HG03159 (cell line): ENCODE results near the gene CAPS2.
"Not testable (repeated sequence)": the region's sequence is repeated elsewhere in the genome, so short reads cannot be mapped to it uniquely, and the experiment has no call there.

Experiments
- ATAC-seq: cut with Tn5 transposase; IDR thresholded peaks from one replicate; pipeline ENCODE4 v1.9.1; 2021; ENCODE audit warnings: mild to moderate bottlenecking, moderate library complexity; ENCODE audit not compliant: unreplicated experiment

CAPS2 gene

DNA sequence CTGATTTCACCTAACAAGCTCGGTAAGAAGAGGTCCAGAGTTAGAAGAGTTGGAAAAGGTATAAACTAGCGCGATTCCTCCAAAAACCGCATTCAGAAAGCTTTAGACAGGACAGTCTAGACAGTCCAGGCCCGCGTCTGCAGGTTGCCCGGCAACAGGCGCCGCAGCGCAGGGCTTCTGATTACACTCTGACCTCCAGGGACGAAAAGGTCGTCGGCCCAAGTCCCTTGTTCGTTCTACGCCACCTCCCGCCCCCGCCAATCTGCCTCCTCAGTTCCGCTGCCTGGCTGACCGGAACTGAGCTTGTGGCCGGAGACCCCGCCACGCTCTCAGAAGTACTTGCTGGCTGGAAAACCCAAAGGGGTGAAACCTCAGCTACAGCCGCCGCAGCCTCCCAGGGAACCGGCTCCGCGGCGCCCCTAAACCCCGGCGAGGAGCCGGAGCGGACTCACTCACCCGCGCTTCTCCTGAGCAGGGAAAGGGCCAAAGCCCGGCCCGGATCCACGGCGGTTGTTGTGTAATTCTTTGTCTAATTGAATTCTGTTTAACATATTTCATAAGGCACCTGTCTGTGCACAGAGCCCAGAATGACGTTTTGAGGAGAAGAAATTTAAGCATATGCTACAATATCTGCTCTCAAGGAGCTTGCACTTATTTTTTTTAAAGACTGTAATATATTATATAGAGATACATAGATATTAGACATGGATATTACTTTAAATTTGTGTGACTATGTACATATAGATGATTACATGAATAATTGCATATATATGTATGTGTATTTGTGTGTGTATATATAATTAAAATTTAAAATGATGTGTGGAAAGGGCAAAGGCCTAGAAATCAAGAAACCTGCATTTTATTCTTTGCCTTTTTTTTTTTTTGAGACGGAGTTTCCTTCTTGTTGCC lies at the start of gene CAPS2:
Gene CAPS2, minus strand, starts transcription at position 407 of the 909 bp plus-strand sequence. CDS start 3,826 bp downstream, outside the sequence.
- peak; percentile 87 for ATAC-seq

DNA sequence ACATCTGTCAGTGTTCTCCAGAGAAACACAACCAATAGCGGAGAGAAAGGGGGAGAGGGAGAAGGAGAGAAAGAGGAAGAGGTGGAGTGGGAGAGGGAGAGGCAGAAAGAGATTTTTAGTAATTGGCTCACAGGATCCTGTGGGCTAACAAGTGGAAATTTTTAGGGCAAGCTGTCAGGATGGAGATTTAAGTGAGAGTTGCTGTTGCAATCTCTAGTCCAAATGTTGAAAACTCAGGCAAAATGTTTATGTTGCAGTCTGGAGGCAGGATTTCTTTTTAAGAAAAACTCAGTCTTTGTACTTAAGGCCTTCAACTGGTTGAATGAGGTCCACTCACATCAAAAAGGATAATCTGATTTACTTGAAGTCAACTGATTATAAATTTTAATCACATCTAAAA lies 48.2 kb upstream of the CAPS2 start:
- ATAC-seq, result no peak

DNA sequence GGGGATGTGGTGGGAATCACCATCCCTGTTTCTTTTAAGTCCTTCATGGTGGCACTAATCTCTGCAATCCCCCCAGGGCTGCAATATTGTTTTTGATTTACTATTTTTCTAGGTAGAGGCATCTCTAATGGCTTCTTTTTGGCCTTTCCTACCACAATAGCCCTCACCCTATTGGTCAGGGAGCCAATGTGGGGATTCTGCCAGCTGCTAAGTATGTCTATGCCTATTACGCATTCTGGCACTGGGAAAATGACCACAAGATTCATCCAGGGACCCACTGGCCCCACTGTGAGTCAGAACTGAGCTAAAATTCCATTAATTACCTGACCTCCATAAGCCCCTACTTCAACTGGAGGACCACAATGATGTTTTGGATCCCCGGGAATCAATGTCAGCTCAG lies 44.8 kb upstream of the CAPS2 start:
- ATAC-seq, result no peak

DNA sequence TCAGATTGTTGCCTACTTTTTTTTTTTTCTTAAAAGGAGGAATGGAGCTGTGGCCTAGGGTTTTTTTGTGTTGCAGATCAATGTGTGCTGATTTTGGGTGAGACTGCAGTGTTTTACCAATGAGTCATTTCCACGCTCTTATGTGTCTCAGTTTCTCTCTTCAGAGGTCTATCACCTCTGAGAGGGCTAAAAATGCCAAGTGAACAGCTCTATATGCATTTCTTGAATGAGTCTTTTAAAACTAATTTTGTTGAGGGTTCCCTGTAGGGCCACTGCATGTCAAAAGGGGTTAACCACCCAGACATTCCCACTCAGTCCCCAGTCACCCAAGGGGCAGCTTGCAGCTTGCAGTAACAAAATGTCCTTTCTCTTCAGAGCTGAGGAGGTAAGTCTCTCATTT lies 36.5 kb upstream of the CAPS2 start:
- ATAC-seq, result no peak

DNA sequence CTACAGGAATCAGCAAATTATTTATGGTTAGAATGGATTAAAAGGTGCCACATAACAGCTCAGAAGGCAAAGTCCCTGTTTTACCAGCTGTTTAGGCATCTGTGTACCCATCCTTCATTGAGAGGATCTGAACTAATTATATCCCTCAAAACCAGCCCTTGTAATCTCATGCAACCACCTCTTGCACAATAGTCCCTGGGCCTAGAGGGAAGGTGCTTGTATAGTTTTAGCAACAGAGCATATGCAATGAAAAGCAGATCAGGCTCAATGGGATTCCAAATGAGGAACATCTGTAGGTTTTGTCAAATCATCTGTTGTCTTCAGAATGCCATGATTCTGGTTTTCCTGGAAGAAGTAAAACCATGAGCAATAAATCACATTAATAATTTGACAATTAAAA lies 34.8 kb upstream of the CAPS2 start:
- ATAC-seq, result no peak

DNA sequence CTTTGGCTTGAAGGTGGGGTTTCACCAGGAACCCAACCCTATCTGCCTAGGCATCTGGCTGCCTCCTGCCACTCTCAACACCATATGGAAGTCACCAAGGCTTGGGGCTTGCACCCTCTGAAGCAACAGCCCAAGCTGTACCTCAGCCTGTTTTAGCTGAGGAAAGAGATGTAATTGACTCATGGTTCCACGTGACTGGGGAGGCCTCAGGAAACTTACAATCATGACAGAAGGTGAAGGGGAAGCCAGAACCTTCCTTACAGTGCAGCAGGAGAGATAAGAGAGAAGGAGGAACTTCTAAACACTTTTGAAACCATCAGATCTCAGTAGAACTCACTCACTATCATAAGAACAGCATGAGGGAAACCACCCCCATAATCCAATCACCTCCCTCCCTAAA lies 31.3 kb upstream of the CAPS2 start:
- ATAC-seq, result no peak

DNA sequence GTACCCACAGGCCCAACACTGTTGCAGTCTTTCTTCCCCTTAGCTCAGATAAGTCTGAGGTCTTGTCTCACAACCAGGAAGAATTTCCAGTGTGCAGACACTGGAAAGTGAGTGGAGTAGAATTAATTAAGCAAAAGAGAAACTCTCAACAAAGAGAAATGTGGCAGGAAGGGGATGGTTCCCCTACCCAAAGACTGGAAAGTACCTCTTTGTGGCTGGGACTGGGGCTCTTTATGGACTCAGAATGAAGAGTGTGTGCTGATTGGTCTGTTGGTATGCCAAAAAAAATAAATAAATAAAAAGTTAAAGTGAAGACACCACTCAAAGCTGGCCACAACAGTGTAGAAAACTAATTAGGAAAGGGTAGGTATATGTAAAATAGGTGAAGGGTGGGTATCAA lies 30.8 kb upstream of the CAPS2 start:
- no peak for ATAC-seq

DNA sequence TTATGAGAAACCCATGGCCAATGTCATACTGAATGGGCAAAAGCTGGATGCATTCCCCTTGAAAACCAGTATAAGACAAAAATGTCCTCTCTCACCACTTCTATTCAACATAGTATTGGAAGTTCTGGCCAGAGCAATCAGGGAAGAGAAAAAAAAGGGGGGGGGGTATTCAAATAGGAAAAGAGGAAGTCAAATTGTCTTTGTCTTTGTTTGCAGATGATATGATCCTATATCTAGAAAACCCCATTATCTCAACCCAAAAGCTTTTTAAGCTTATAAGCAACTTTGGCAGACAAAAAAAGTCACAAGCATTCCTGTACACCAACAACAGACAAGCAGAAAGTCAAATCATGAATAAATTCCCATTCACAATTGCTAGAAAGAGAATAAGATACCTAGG lies 23.9 kb upstream of the CAPS2 start:
- ATAC-seq, result no peak

DNA sequence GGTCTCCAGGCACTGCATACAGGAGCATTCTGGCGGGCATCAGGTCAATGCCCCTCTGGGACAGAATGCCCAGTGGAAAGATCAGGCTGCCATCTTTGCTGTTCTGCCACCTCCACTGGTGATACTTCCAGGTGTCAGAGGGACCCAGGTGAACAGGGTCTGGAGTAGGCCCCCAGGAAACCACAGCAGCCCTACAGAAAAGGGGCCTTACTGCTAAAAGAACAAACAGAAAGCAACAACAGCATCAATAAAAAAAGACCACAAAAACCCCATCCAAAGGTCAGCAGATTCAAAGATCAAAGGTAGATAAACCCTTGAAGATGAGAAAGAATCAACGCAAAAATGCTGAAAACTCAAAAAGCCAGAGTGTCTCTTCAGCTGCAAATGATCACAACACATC lies 20.3 kb upstream of the CAPS2 start:
- ATAC-seq, result no peak

DNA sequence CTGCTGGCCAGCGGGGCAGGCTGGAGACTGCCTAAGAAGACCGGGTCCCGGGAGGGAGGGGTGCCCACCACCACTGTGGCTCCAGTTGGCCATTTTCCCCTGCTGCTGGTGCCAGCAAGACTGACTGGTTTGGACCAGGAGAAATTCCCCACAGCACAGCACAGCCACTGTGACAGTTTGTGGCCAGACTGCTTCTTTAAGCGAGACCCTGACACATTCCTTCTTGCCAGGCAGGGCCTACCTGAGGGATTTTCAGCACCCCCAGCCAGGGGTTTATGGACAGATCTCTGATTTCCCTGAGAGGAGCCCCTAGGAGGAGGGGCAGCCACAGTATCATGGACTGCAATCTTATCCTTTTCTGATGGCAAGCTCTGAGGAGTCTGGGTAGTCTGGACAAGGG lies 19.8 kb upstream of the CAPS2 start:
- ATAC-seq, result no peak

DNA sequence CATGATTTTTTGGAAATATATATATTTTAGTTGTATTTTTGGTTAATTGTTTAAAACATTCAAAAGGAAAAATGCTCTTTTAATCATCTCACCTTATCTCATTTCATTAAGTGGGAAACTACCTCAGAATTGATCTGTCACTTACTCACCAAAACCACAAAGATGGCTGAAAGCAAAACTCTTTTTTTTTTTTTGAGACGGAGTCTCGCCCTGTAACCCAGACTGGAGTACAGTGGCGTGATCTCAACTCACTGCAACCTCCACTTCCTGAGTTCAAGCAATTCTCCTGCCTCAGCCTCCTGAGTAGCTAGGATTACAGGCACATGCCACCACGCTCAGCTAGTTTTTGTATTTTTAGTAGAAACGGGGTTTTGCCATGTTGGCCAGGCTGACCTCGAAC lies 16.1 kb upstream of the CAPS2 start:
- ATAC-seq, result not testable (repeated sequence)

DNA sequence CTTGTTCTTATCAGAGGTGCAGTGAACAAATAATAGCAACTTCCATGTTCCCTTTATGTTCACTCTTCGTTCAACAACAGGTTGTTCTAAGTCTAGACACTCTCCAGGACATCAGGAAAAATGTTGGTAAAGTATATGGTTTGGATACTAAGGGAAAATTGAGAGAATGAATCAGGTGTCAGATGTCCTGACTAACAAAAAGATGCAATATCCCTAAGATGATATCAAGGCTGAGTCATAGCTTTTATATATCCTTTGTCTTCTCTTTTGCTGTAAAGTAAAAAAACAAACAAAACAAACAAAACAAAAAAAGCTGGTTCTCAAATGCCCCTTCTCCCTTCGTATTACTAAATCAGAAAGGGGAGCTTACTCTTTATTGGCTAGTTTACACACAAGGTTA lies 15.4 kb upstream of the CAPS2 start:
- no peak for ATAC-seq

DNA sequence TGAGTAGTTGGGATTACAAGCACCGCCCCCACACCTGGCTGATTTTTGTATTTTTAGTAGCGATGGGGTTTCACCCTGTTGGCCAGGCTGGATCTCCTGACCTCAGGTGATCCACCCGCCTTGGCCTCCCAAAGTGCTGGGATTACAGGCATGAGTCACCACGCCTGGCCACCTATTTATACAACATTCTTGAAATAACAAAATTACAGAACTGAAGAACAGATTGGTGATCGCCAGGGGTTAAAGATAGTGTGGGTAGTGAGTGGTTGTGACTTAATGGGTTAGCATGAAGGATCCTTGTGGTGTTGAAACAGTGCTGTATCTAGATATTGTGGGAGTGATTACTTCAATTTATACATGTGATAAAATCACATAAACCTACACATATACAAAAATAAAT lies 11.7 kb upstream of the CAPS2 start:
- no peak for ATAC-seq

DNA sequence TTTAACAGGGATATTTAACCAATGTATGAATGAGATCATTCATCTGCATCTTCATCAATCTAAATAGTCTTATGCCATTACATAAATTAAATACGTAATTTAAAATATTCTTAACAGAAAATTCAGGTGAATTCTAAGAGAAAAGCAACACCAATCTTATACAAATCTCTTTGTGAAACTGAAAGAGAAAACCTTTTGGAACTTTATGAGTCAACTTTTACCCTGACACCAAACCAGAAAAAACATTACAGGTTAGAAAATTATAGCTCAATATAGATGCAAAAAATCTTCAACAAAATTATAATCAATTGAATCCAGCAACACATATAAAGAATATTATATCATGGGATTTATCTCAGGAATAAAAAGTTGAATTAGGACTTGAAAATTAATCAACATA lies 7.8 kb upstream of the CAPS2 start:
- peak; percentile 63 for ATAC-seq

DNA sequence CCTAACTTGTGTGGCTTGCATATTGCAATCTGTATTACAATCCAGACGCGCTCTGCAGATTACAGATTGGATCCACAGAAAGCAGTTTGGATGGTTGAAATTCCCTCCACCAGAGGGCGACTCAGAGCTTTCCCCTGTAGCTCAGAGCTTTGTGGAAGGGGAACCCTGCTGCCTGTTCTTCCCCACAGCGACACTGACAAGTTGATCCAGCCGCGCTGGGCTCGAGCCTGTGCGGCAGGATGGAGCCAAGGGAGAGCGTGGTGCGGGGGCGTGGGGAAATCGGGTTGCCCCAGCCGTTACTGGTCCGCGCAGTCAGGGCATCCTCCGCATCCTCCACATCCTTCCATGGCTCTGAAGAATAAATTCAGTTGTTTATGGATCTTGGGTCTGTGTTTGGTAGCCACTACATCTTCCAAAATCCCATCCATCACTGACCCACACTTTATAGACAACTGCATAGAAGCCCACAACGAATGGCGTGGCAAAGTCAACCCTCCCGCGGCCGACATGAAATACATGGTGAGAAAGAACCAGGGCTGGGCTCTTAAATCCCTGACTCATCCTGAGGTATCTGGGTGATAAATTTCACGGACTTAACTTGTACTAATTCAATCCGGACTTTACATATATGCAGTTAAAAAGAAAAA lies 4.4 kb upstream of the CAPS2 start, which contains the start of gene GLIPR1L1:
Gene GLIPR1L1, plus strand, starts transcription at position 287 of the 647 bp plus-strand sequence. Its CDS starts 59 bp downstream, at position 346.
- peak; percentile 56 for ATAC-seq

DNA sequence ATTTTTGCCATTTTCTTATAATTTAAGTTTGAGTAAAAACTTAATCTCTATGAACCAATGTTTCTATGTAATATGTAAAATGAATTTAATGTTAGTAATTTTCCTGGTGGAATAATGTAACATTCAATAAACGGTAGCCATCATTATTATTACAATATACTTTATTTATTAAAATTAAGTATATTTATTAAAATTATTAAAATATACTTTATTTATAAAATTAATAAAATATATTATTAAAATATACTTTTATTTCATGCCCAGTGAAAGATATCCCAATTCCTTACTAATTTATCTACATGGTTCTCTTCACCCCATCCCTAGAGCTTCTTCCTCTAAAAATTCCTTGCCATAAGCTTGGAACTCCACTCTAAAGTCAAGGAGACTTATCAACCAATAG lies 2.5 kb downstream of the CAPS2 start:
- ATAC-seq, result no peak

DNA sequence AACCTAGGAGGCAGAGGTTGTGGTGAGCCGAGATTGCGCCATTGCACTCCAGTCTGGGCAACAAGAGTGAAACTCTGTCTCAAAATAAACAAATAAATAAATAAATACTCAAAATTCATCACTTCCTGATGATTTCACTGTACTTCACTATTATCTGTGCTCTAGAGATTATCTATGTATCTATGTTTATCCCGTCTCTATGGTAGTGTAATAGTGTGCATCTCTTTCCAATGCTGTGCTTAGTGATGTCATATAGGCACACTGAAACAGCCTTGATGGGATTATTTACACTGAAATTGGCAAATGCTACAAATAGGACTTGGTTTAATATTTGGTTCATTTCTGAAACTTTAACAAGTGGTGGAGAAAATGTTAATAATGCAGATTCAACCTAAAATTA lies 6.5 kb downstream of the CAPS2 start:
- ATAC-seq, result no peak

DNA sequence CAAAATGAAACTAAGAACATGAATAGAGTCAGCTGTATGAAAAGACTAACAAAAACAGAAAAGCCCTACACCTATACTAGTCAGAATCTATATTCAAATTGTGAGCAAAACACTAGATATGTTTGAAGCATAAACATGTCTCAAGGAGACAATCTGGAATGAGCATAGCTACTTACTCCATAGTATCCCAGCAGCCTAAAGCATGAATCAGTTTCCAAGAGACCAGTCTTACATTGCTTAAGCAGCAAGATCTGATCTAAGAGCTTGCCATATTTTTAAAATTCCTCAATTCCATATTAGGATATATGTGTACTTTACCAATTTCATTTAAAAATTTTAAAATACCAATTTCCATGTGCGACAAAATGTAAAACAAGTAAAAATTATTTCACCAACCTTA lies 7.7 kb downstream of the CAPS2 start:
- ATAC-seq, result no peak

DNA sequence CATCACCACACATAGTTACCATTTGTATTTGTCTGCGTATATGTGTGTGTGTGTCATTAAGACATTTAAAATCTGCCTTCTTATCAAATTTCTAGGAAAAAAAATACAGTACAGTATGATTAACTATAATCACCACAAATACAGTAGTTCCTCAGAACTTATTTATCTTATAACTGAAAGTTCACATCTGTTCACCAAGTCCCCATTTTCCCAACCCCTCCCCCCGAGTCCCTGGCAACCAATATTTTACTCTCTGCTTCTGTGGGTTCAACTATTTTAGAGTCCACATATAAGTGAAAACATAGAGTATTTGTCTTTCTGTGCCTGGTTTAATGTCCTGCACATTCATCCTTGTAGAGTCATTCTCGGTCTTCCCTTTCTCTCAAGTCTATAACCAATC lies 12.3 kb downstream of the CAPS2 start:
- no peak for ATAC-seq

DNA sequence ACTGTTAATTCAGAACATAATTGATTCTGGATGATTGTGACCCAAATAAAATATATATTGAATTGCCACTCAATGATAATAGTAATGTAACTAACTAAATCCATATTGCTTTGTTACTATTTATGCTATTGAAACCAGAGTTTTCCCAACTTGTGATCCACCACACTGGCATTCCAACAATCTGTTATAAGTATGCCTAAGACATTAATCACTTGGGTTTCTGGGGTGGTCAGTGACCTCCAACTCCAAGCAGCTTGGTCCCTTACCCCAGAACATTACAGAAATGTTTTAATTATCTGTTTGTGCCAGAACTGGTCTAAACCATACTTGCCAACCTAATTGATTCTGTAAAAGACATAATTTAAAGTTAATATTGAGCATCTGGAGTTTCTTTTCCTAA lies 14.6 kb downstream of the CAPS2 start:
- no peak for ATAC-seq

DNA sequence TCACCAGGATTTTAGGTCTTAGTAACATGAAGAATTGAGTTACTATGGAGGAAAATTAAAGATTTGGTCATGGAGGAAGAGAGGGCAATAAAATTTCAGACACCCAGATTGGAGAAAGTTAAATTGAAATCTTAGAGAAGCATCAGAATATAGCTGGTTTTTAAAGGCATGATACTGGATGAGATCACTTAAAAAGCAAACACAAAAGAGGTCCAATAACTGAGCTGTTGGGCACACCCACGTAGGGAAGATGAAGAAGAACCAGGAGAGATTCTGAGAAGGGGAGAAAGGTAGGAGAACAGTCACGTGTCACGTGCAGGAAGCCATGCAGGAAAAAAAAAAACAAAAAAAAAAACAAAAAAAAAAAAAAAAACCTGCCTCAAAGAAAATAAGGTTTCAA lies 18.8 kb downstream of the CAPS2 start:
- no peak for ATAC-seq

DNA sequence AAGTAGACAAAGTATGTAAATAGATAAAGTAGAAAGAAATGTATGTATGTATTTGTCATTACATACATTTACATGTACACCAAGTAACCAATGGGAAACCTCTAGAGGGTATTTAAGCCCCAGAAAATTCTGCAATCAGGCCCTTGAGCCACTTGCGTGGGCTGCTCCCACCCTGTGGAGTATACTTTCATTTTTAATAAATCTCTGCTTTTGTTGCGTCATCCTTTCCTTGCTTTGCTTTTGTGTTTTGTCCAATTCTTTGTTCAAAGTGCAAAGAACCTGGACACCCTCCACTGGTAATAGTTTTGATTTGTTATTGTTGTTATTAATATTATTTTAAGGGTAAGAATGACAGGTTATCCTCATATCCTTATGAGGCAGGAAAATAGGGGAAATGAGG lies 21.8 kb downstream of the CAPS2 start:
- ATAC-seq, result no peak
